ENCODE data around the gene EIF3B. TPM values are rescaled to one million over a fixed set of nuclear protein-coding genes. Genes with fewer than 3 reads are reported as not detected.

Gene EIF3B
- total RNA-seq, 3 donors from 2014 or later = 111 to 122 (median 115) TPM

DNA sequence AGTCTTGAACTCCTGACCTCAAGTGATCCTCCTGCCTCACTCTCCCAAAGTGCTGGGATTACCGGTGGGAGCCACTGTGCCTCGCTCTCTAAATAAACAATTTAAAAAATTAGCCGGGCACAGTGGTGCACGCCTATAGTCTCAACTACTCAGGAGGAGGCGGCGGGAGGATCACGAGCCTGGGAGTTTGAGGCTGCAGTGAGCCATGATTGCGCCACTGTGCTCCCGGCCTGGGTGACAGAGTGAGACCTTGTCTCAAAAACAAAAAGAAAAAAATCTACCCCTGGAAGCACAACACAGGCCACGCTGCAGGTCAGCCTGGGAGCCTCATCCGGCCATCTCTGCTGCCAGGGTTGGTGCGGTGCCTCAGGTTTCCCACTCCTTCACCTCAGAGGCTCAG is 3.8 kb upstream of the EIF3B start:
- peaks cover 0 to under 1% of the 10 kb centered on the region in 2 donors for H3K4me1 ChIP-seq
- no peak for DNase-seq (ENCODE audit: low spot score in 2 of 2)
- intact Hi-C loops (cut with DNase I; ENCODE audit: low total_unique reads) = no loop called here
- no peak for TF ChIP-seq POLR2AphosphoS5 (IDR thresholded peaks at IDR 0.05)
- TF ChIP-seq POLR2A (IDR thresholded peaks at IDR 0.05) = no peak
- TF ChIP-seq, protein P1, sequence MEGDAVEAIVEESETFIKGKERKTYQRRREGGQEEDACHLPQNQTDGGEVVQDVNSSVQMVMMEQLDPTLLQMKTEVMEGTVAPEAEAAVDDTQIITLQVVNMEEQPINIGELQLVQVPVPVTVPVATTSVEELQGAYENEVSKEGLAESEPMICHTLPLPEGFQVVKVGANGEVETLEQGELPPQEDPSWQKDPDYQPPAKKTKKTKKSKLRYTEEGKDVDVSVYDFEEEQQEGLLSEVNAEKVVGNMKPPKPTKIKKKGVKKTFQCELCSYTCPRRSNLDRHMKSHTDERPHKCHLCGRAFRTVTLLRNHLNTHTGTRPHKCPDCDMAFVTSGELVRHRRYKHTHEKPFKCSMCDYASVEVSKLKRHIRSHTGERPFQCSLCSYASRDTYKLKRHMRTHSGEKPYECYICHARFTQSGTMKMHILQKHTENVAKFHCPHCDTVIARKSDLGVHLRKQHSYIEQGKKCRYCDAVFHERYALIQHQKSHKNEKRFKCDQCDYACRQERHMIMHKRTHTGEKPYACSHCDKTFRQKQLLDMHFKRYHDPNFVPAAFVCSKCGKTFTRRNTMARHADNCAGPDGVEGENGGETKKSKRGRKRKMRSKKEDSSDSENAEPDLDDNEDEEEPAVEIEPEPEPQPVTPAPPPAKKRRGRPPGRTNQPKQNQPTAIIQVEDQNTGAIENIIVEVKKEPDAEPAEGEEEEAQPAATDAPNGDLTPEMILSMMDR (IDR thresholded peaks at IDR 0.05) = no peak
- H3K27ac ChIP-seq = no peak overlapping the region
- H3K27me3 ChIP-seq = no peaks in the 10 kb centered on the region
- no peak overlapping the region for H3K4me3 ChIP-seq
- no peaks in the 10 kb centered on the region for H3K9me3 ChIP-seq
- H3K36me3 ChIP-seq = no peaks in the 10 kb centered on the region

DNA sequence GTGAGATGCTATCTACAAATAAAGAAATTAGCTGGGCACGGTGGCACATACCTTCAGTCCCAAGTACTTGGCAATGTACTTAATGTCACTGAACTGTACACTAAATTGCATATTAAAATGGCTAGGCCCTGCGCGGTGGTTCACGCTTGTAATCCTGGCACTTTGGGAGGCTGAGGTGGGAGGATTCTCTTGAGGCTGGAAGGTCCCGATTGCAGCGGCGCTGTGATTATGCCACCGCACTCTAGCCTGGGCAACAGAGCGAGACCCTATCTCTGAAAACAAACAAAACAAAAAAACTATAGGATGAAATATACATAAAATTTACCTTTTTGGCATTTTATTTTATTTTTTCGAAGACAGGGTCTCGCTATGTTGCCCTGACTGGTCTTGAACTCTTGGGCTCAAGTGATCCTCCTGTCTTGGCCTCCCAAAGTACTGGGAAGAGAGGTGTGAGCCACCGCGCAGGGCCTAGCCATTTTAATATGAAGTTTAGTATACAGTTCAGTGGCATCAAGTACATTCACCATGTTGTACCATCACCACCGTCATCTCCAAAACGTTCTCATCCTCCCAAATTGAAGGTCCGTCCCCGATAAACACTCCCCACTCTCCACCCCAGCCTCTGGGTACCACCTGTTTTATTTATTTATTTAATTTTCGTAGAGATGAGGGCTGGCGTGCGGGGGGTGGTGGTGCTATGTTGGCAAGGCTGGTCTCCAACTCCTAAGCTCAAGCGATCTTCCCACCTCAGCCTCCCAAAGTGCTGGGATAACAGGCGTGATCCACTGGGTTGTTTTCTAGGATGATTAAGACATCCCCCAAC is 1.3 kb upstream of the EIF3B start:
- intact Hi-C loops (cut with DNase I; ENCODE audit: low total_unique reads) = no loop called here
- H3K9me3 ChIP-seq = no peaks in the 10 kb centered on the region
- peak overlapping the region; percentile 100 for H3K27ac ChIP-seq
- H3K36me3 ChIP-seq = no peaks in the 10 kb centered on the region
- H3K4me3 ChIP-seq = peak overlapping the region; percentile 91 to 99 (median 99)
- peaks cover 5 to 8% of the 10 kb centered on the region in 2 donors for H3K4me1 ChIP-seq
- H3K27me3 ChIP-seq = no peaks in the 10 kb centered on the region
- TF ChIP-seq POLR2A (IDR thresholded peaks at IDR 0.05) (no peak), POLR2AphosphoS5 (IDR thresholded peaks at IDR 0.05) (no peak)
- TF ChIP-seq, protein P1 (IDR thresholded peaks at IDR 0.05) = no peak
- DNase-seq (ENCODE audit: low spot score in 2 of 2) = no peak

DNA sequence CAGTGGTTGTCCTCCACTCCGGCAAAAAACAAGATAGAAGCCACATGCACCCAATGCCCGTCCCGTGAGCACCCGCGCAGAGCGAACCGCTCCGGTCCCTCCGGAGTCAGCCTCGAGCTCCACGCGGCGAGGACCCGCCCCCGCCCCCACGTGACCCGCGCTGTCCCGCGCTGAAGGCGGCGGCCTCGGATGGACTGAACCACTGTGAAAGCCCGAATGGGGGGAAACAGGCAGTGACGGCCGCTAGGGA is 766 bp upstream of the EIF3B start:
- peaks cover 5 to 10% of the 10 kb centered on the region in 2 donors for H3K4me1 ChIP-seq
- H3K9me3 ChIP-seq = no peaks in the 10 kb centered on the region
- H3K27ac ChIP-seq = peak overlapping the region; percentile 100
- DNase-seq (ENCODE audit: low spot score in 2 of 2) = peak; percentile 85 to 86
- intact Hi-C loops (cut with DNase I; ENCODE audit: low total_unique reads) = no loop called here
- H3K4me3 ChIP-seq = peak overlapping the region; percentile 91 to 99 (median 99)
- H3K36me3 ChIP-seq = no peaks in the 10 kb centered on the region
- TF ChIP-seq POLR2AphosphoS5 (IDR thresholded peaks at IDR 0.05) = peak; percentile 8 to 57 (median 14)
- TF ChIP-seq, protein P1 (IDR thresholded peaks at IDR 0.05) = peak in 1 of 3 donors; percentile 5
- TF ChIP-seq POLR2A (IDR thresholded peaks at IDR 0.05) = no peak
- no peaks in the 10 kb centered on the region for H3K27me3 ChIP-seq

DNA sequence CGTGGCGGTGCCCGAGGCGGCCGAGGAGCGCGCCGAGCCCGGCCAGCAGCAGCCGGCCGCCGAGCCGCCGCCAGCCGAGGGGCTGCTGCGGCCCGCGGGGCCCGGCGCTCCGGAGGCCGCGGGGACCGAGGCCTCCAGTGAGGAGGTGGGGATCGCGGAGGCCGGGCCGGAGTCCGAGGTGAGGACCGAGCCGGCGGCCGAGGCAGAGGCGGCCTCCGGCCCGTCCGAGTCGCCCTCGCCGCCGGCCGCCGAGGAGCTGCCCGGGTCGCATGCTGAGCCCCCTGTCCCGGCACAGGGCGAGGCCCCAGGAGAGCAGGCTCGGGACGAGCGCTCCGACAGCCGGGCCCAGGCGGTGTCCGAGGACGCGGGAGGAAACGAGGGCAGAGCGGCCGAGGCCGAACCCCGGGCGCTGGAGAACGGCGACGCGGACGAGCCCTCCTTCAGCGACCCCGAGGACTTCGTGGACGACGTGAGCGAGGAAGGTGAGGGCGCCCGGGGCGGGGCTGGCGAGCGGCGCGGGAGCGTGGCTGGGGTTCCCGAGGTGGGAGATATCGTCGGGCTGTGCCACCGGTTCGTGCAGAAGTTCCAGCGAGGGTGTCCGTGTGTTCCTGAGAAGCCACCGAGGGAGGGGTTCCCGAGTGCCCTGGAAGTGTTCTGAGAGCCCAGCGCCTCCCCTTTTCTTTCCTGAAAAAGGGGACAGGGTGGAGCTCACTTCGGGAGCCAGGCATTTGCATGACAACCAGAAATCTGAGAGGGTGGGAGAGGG is 495 bp downstream of the EIF3B start:
- Histone ChIP-seq H3K9me3 (no peaks in the 10 kb centered on the region), H3K27me3 (no peaks in the 10 kb centered on the region), H3K4me3 (peak overlapping the region; percentile 91 to 99 (median 99)), H3K36me3 (no peaks in the 10 kb centered on the region), H3K4me1 (peaks cover 5 to 12% of the 10 kb centered on the region in 2 donors), H3K27ac (peak overlapping the region; percentile 100)
- intact Hi-C loops (cut with DNase I; ENCODE audit: low total_unique reads) = no loop called here
- no peak for DNase-seq (ENCODE audit: low spot score in 2 of 2)
- TF ChIP-seq POLR2A (IDR thresholded peaks at IDR 0.05) = no peak
- TF ChIP-seq POLR2AphosphoS5 (IDR thresholded peaks at IDR 0.05) = no peak
- TF ChIP-seq, protein P1 (IDR thresholded peaks at IDR 0.05) = no peak

DNA sequence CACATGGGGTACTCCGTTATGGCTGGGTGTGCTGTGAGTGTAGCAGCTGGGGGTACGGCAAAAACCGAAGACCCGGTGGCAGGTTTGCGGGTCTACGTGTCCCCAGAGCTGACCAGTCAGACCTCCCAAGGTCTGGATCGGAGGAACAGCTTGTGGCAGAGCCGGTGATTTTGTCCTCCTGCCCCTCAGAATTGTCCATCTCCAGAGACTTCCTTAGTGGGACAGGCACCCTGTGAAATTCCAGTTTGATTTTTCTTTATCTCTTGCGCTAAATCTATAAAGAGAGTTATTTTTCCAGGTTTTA is 1.0 kb downstream of the EIF3B start:
- intact Hi-C loops (cut with DNase I; ENCODE audit: low total_unique reads) = no loop called here
- H3K4me3 ChIP-seq = peak overlapping the region; percentile 91 to 99 (median 99)
- no peaks in the 10 kb centered on the region for H3K27me3 ChIP-seq
- peak overlapping the region; percentile 100 for H3K27ac ChIP-seq
- no peak for TF ChIP-seq POLR2AphosphoS5 (IDR thresholded peaks at IDR 0.05)
- TF ChIP-seq, protein P1 (IDR thresholded peaks at IDR 0.05) = no peak
- TF ChIP-seq POLR2A (IDR thresholded peaks at IDR 0.05) = no peak
- no peaks in the 10 kb centered on the region for H3K36me3 ChIP-seq
- peaks cover 5 to 12% of the 10 kb centered on the region in 2 donors for H3K4me1 ChIP-seq
- no peak for DNase-seq (ENCODE audit: low spot score in 2 of 2)
- H3K9me3 ChIP-seq = no peaks in the 10 kb centered on the region
